NCI-H187 (cell line): ENCODE measurements around the gene SRGAP1.

ENCODE experiments used
- DNase-seq, 2 experiments: peaks; one replicate each; lab custom pipeline; 2025; lab: John Stamatoyannopoulos, UW

Gene SRGAP1

GRCh38 chr12:63907561-63907960 is 63.1 kb downstream of the SRGAP1 start:
- no peak for DNase-seq

- no peak for DNase-seq
Measured at GRCh38 chr12:63909746-63910145, 65.2 kb downstream of the SRGAP1 start.

- DNase-seq, result no peak
Measured at GRCh38 chr12:63911341-63911740, 66.8 kb downstream of the SRGAP1 start.

GRCh38 chr12:63912651-63913050 is 68.2 kb downstream of the SRGAP1 start:
- DNase-seq, result no peak

- no peak for DNase-seq
Measured at GRCh38 chr12:63913929-63914328, 69.4 kb downstream of the SRGAP1 start.

GRCh38 chr12:63915105-63915800 is 70.8 kb downstream of the SRGAP1 start:
- no peak for DNase-seq

- DNase-seq, result no peak
Measured at GRCh38 chr12:63916561-63917476, 72.3 kb downstream of the SRGAP1 start.

- no peak for DNase-seq
Measured at GRCh38 chr12:63917477-63917862, 73.0 kb downstream of the SRGAP1 start.

- no peak for DNase-seq
Measured at GRCh38 chr12:63917864-63918799, 73.6 kb downstream of the SRGAP1 start.

- DNase-seq, result no peak
Measured at GRCh38 chr12:63918800-63919300, 74.3 kb downstream of the SRGAP1 start.

GRCh38 chr12:63919756-63920155 is 75.3 kb downstream of the SRGAP1 start:
- DNase-seq, result no peak

GRCh38 chr12:63921157-63921556 is 76.7 kb downstream of the SRGAP1 start:
- DNase-seq, result no peak

- no peak for DNase-seq
Measured at GRCh38 chr12:63922474-63922873, 78.0 kb downstream of the SRGAP1 start.

GRCh38 chr12:63924781-63925180 is 80.3 kb downstream of the SRGAP1 start:
- no peak for DNase-seq

- no peak for DNase-seq
Measured at GRCh38 chr12:63927511-63927910, 83.0 kb downstream of the SRGAP1 start.

GRCh38 chr12:63928305-63928704 is 83.8 kb downstream of the SRGAP1 start:
- DNase-seq, result no peak

GRCh38 chr12:63929426-63929825 is 84.9 kb downstream of the SRGAP1 start:
- DNase-seq, result no peak

GRCh38 chr12:63930971-63931370 is 86.5 kb downstream of the SRGAP1 start:
- no peak for DNase-seq

- DNase-seq, result no peak
Measured at GRCh38 chr12:63931703-63932102, 87.2 kb downstream of the SRGAP1 start.

GRCh38 chr12:63934936-63935335 is 90.4 kb downstream of the SRGAP1 start:
- DNase-seq, result no peak

- DNase-seq, result no peak
Measured at GRCh38 chr12:63935361-63935760, 90.9 kb downstream of the SRGAP1 start.
